Measurements from ENCODE around the gene ZNF727. TPM values are rescaled to one million over a fixed set of nuclear protein-coding genes. Genes with fewer than 3 reads are reported as not detected.
"Not testable (repeated sequence)": the region's sequence is repeated elsewhere in the genome, so short reads cannot be mapped to it uniquely, and the experiment has no call there.

The ZNF727 gene
- polyA plus RNA-seq (2013, experiment 1 of 2) = not detected
- not detected for polyA plus RNA-seq (2013, experiment 2 of 2)

DNA sequence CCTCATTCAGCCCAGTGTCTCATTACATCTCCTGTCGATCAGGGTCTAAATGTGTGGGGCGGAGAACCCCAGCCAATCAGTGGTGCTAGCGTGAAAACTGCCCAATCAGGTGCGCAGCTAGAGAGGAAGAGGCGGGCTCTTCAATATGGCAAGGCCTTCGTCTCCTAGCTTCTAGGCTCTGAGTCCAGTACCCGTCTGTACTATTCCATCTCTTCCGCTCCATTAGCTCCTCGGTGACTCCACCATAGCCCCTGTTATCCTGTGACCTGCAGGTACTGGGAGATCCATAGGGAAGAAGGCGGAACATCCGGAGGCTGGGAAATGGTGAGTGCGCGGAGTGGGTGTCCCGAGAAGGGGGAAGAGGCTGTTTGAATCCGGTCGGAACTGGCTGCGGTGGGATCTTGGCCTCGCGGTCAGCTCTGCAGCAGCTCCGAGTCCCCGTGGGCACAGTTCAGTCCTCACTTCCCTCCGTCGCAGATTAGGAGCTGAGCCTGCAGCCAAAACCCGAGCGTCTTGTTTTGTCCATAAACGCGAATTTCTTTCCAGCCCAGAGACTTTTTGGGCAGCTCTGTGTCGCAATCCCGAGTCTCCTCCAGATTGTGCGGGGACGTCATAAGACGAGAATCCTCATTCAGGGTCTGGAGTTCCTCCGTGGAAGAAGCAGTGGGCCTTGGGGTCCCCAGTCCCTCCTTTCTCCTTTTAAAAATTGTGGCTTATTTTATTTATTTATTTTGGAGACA, at the start of gene ZNF727:
Gene ZNF727, plus strand, starts transcription at position 134 of the 740 bp plus-strand sequence. Its CDS starts 188 bp downstream, at position 322.
- H3K4me2 ChIP-seq (ENCODE audit: low read length) = no peak within 1 kb of the TSS
- no peak within 1 kb of the TSS for H2BK5ac ChIP-seq (ENCODE audit: low read length)
- DNase-seq = no peak
- H3K4me3 ChIP-seq (ENCODE audit: low read length) = no peak within 1 kb of the TSS
- no peaks in the 10 kb centered on the region for H3K27me3 ChIP-seq (ENCODE audit: insufficient read depth, low read length, poor library complexity)
- H3K18ac ChIP-seq (ENCODE audit: low read length) = no peak within 1 kb of the TSS
- no peaks in the 10 kb centered on the region for H3K36me3 ChIP-seq (ENCODE audit: control insufficient read depth, insufficient read depth, low read length)
- no peaks in the 10 kb centered on the region for H3K4me1 ChIP-seq (ENCODE audit: control insufficient read depth, low read depth, low read length)
- H3K79me1 ChIP-seq (ENCODE audit: low read length) = no peaks in the 10 kb centered on the region
- no peak within 1 kb of the TSS for H3K56ac ChIP-seq (ENCODE audit: low read length)
- H3K23ac ChIP-seq (ENCODE audit: low read length) = no peak within 1 kb of the TSS
- no peak within 1 kb of the TSS for H3K4ac ChIP-seq (ENCODE audit: low read depth, low read length)
- no peak within 1 kb of the TSS for H3K27ac ChIP-seq (ENCODE audit: low read depth, low read length)
- H2AK5ac ChIP-seq (ENCODE audit: low read length) = no peak within 1 kb of the TSS
- H2BK15ac ChIP-seq (replicated peaks; ENCODE audit: low read depth) = no peak within 1 kb of the TSS
- H4K5ac ChIP-seq (ENCODE audit: low read length) = no peak within 1 kb of the TSS
- no peak within 1 kb of the TSS for H4K8ac ChIP-seq (ENCODE audit: low read depth, low read length)
- H3K9ac ChIP-seq (ENCODE audit: low read length) = no peak within 1 kb of the TSS
- H3K79me2 ChIP-seq (ENCODE audit: control insufficient read depth, insufficient read depth, low read length) = no peaks in the 10 kb centered on the region
- WGBS (ENCODE audit: extremely low coverage, insufficient coverage, low lambda C conversion rate) = no CpG with 5 or more reads among the region's 33 CpGs
- no peak within 1 kb of the TSS for H2BK120ac ChIP-seq (ENCODE audit: low read depth, low read length)

DNA sequence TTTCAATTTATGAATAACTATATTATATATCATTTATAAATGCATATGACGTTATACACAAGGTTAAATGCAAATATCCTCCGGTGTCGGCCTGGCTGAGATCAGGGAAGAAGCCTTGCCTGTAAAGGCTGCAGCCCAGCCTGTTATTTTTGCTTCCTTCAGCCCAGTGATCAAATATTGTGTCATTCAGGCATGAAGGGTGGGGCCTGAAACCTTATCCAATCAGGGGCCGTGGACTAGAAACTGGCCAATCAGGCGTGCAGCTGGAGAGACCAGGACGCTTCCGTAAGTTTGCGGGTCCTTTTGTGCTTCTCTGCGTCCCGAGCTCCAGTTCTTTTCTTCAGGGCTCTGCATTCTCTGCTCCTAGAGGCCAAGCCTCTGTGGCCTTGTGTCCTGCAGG, 46.7 kb upstream of the ZNF727 start, which contains the start of gene ZNF722:
Gene ZNF722, plus strand, starts transcription at position 301 of the 400 bp plus-strand sequence. CDS start 113 bp downstream, outside the sequence.
- H3K56ac ChIP-seq (ENCODE audit: low read length) = no peak within 1 kb of the TSS
- H3K4me1 ChIP-seq (ENCODE audit: control insufficient read depth, low read depth, low read length) = no peaks in the 10 kb centered on the region
- H3K27me3 ChIP-seq (ENCODE audit: insufficient read depth, low read length, poor library complexity) = no peaks in the 10 kb centered on the region
- H3K9ac ChIP-seq (ENCODE audit: low read length) = no peak within 1 kb of the TSS
- no peak within 1 kb of the TSS for H2BK15ac ChIP-seq (replicated peaks; ENCODE audit: low read depth)
- no peak within 1 kb of the TSS for H2AK5ac ChIP-seq (ENCODE audit: low read length)
- H3K79me2 ChIP-seq (ENCODE audit: control insufficient read depth, insufficient read depth, low read length) = no peaks in the 10 kb centered on the region
- no peak within 1 kb of the TSS for H3K23ac ChIP-seq (ENCODE audit: low read length)
- H2BK5ac ChIP-seq (ENCODE audit: low read length) = no peak within 1 kb of the TSS
- H3K27ac ChIP-seq (ENCODE audit: low read depth, low read length) = no peak within 1 kb of the TSS
- DNase-seq = no peak
- no peak within 1 kb of the TSS for H4K8ac ChIP-seq (ENCODE audit: low read depth, low read length)
- no peak within 1 kb of the TSS for H3K18ac ChIP-seq (ENCODE audit: low read length)
- H3K79me1 ChIP-seq (ENCODE audit: low read length) = no peaks in the 10 kb centered on the region
- no CpG with 5 or more reads among the region's 10 CpGs for WGBS (ENCODE audit: extremely low coverage, insufficient coverage, low lambda C conversion rate)
- H3K4me3 ChIP-seq (ENCODE audit: low read length) = no peak within 1 kb of the TSS
- H2BK120ac ChIP-seq (ENCODE audit: low read depth, low read length) = no peak within 1 kb of the TSS
- H3K4me2 ChIP-seq (ENCODE audit: low read length) = no peak within 1 kb of the TSS
- H3K36me3 ChIP-seq (ENCODE audit: control insufficient read depth, insufficient read depth, low read length) = no peaks in the 10 kb centered on the region
- H4K5ac ChIP-seq (ENCODE audit: low read length) = no peak within 1 kb of the TSS
- no peak within 1 kb of the TSS for H3K4ac ChIP-seq (ENCODE audit: low read depth, low read length)

DNA sequence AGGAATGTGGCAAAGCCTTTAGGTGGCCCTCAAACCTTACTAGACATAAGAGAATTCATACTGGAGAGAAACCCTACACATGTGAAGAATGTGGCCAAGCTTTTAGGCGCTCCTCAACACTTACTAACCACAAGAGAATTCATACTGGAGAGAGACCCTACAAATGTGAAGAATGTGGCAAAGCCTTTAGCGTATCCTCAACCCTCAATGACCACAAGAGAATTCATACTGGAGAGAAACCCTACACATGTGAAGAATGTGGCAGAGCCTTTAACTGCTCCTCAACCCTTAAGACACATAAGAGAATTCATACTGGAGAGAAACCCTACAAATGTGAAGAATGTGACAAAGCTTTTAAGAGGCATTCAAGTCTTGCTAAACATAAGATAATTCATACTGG, 29.7 kb upstream of the ZNF727 start:
- not testable (repeated sequence) for H3K4ac ChIP-seq (ENCODE audit: low read depth, low read length); H4K5ac ChIP-seq (ENCODE audit: low read length); H3K9ac ChIP-seq (ENCODE audit: low read length); H3K36me3 ChIP-seq (ENCODE audit: control insufficient read depth, insufficient read depth, low read length); H3K27ac ChIP-seq (ENCODE audit: low read depth, low read length); DNase-seq; H3K79me1 ChIP-seq (ENCODE audit: low read length); H4K8ac ChIP-seq (ENCODE audit: low read depth, low read length); H2BK120ac ChIP-seq (ENCODE audit: low read depth, low read length); H2AK5ac ChIP-seq (ENCODE audit: low read length); H3K79me2 ChIP-seq (ENCODE audit: control insufficient read depth, insufficient read depth, low read length); H3K4me1 ChIP-seq (ENCODE audit: control insufficient read depth, low read depth, low read length); H2BK5ac ChIP-seq (ENCODE audit: low read length); H3K18ac ChIP-seq (ENCODE audit: low read length); H3K4me2 ChIP-seq (ENCODE audit: low read length); H3K56ac ChIP-seq (ENCODE audit: low read length); H3K4me3 ChIP-seq (ENCODE audit: low read length); H3K27me3 ChIP-seq (ENCODE audit: insufficient read depth, low read length, poor library complexity); H3K23ac ChIP-seq (ENCODE audit: low read length); H2BK15ac ChIP-seq (replicated peaks; ENCODE audit: low read depth)
- WGBS (ENCODE audit: extremely low coverage, insufficient coverage, low lambda C conversion rate) = no CpG with 5 or more reads among the region's 2 CpGs

DNA sequence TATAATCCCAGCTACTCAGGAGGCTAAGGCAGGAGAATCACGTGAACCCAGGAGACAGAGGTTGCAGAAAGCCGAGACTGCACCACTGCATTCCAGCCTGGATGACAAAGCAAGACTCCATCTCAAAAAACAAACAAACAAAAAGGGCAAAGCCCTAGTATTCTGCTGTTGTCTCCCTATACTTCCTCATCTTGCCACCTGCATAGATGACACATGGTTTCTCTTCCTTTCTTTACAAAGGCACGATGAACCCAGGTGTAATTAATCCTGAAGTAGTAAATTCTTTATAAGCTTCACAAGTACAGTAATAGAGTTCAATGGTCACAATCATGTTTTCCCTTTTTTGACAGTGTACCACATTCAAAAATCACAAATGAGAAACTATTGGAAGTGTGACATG, 9.8 kb upstream of the ZNF727 start:
- Histone ChIP-seq H2BK5ac (ENCODE audit: low read length) (no peak overlapping the region), H3K23ac (ENCODE audit: low read length) (no peak overlapping the region), H4K5ac (ENCODE audit: low read length) (no peak overlapping the region), H3K4me2 (ENCODE audit: low read length) (no peak overlapping the region), H3K4me3 (ENCODE audit: low read length) (no peak overlapping the region), H3K56ac (ENCODE audit: low read length) (no peak overlapping the region), H3K36me3 (ENCODE audit: control insufficient read depth, insufficient read depth, low read length) (no peaks in the 10 kb centered on the region), H2BK120ac (ENCODE audit: low read depth, low read length) (no peak overlapping the region), H4K8ac (ENCODE audit: low read depth, low read length) (no peak overlapping the region), H2BK15ac (replicated peaks; ENCODE audit: low read depth) (no peak overlapping the region), H3K27ac (ENCODE audit: low read depth, low read length) (no peak overlapping the region), H3K4ac (ENCODE audit: low read depth, low read length) (no peak overlapping the region), H3K18ac (ENCODE audit: low read length) (no peak overlapping the region), H3K79me2 (ENCODE audit: control insufficient read depth, insufficient read depth, low read length) (no peaks in the 10 kb centered on the region), H3K79me1 (ENCODE audit: low read length) (no peaks in the 10 kb centered on the region), H2AK5ac (ENCODE audit: low read length) (no peak overlapping the region), H3K4me1 (ENCODE audit: control insufficient read depth, low read depth, low read length) (no peaks in the 10 kb centered on the region), H3K9ac (ENCODE audit: low read length) (no peak overlapping the region), H3K27me3 (ENCODE audit: insufficient read depth, low read length, poor library complexity) (no peaks in the 10 kb centered on the region)
- no CpG with 5 or more reads among the region's 3 CpGs for WGBS (ENCODE audit: extremely low coverage, insufficient coverage, low lambda C conversion rate)
- DNase-seq = no peak

DNA sequence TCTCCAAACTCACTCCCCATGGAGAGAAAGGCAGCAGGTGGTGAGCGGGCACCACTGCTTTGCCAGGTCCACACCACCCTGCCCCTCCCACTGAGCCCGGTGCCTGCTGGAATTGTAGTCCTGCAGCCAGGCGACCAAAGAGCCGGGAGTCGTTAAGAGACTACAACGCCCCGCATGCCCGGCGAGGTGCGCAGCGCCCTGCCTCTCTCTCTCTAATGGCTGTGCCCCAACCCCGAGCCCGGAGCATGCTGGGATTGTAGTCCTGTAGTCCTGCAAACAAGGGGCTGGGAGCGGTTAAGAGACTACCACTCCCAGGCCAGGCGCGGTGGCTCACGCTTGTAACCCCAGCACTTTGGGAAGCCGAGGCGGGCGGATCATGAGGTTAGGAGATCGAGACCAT, 8.1 kb upstream of the ZNF727 start:
- Histone ChIP-seq H3K27me3 (ENCODE audit: insufficient read depth, low read length, poor library complexity) (no peaks in the 10 kb centered on the region), H3K4ac (ENCODE audit: low read depth, low read length) (no peak overlapping the region), H3K56ac (ENCODE audit: low read length) (no peak overlapping the region), H3K23ac (ENCODE audit: low read length) (no peak overlapping the region), H2BK5ac (ENCODE audit: low read length) (no peak overlapping the region), H4K5ac (ENCODE audit: low read length) (no peak overlapping the region), H3K79me1 (ENCODE audit: low read length) (no peaks in the 10 kb centered on the region), H3K9ac (ENCODE audit: low read length) (no peak overlapping the region), H2AK5ac (ENCODE audit: low read length) (no peak overlapping the region), H3K36me3 (ENCODE audit: control insufficient read depth, insufficient read depth, low read length) (no peaks in the 10 kb centered on the region), H4K8ac (ENCODE audit: low read depth, low read length) (no peak overlapping the region), H3K27ac (ENCODE audit: low read depth, low read length) (no peak overlapping the region), H3K18ac (ENCODE audit: low read length) (no peak overlapping the region), H2BK15ac (replicated peaks; ENCODE audit: low read depth) (no peak overlapping the region), H3K4me2 (ENCODE audit: low read length) (no peak overlapping the region), H2BK120ac (ENCODE audit: low read depth, low read length) (no peak overlapping the region), H3K79me2 (ENCODE audit: control insufficient read depth, insufficient read depth, low read length) (no peaks in the 10 kb centered on the region), H3K4me3 (ENCODE audit: low read length) (no peak overlapping the region), H3K4me1 (ENCODE audit: control insufficient read depth, low read depth, low read length) (no peaks in the 10 kb centered on the region)
- no CpG with 5 or more reads among the region's 21 CpGs for WGBS (ENCODE audit: extremely low coverage, insufficient coverage, low lambda C conversion rate)
- DNase-seq = no peak

DNA sequence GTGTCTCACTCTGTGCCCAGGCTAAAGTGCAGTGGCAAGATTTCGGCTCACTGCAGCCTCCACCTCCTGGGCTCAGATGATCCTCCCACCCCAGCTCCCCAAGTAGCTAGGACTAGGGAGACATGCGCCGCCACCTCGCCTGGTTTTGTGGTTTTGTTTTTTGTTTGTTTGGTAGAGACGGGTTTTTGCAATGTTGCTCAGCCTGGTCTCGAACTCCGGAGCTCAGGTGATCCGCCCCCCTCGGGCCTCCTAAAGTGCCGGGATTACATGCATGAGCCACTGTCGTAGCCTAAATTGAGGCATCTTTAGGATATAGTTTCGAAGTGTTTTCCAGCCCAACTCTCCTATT, 781 bp downstream of the ZNF727 start:
- no CpG with 5 or more reads among the region's 12 CpGs for WGBS (ENCODE audit: extremely low coverage, insufficient coverage, low lambda C conversion rate)
- Histone ChIP-seq H2AK5ac (ENCODE audit: low read length) (no peak overlapping the region), H3K18ac (ENCODE audit: low read length) (no peak overlapping the region), H3K9ac (ENCODE audit: low read length) (no peak overlapping the region), H3K27me3 (ENCODE audit: insufficient read depth, low read length, poor library complexity) (no peaks in the 10 kb centered on the region), H3K4me1 (ENCODE audit: control insufficient read depth, low read depth, low read length) (no peaks in the 10 kb centered on the region), H3K36me3 (ENCODE audit: control insufficient read depth, insufficient read depth, low read length) (no peaks in the 10 kb centered on the region), H2BK15ac (replicated peaks; ENCODE audit: low read depth) (no peak overlapping the region), H2BK120ac (ENCODE audit: low read depth, low read length) (no peak overlapping the region), H2BK5ac (ENCODE audit: low read length) (no peak overlapping the region), H3K79me2 (ENCODE audit: control insufficient read depth, insufficient read depth, low read length) (no peaks in the 10 kb centered on the region), H3K4me2 (ENCODE audit: low read length) (no peak overlapping the region), H4K5ac (ENCODE audit: low read length) (no peak overlapping the region), H3K79me1 (ENCODE audit: low read length) (no peaks in the 10 kb centered on the region), H3K56ac (ENCODE audit: low read length) (no peak overlapping the region), H3K4me3 (ENCODE audit: low read length) (no peak overlapping the region), H3K27ac (ENCODE audit: low read depth, low read length) (no peak overlapping the region), H4K8ac (ENCODE audit: low read depth, low read length) (no peak overlapping the region), H3K4ac (ENCODE audit: low read depth, low read length) (no peak overlapping the region), H3K23ac (ENCODE audit: low read length) (no peak overlapping the region)
- no peak for DNase-seq
